ENCODE results near the gene GALNT17.
"Not testable (repeated sequence)": the region's sequence is repeated elsewhere in the genome, so short reads cannot be mapped to it uniquely, and the experiment has no call there.

Gene GALNT17

DNA sequence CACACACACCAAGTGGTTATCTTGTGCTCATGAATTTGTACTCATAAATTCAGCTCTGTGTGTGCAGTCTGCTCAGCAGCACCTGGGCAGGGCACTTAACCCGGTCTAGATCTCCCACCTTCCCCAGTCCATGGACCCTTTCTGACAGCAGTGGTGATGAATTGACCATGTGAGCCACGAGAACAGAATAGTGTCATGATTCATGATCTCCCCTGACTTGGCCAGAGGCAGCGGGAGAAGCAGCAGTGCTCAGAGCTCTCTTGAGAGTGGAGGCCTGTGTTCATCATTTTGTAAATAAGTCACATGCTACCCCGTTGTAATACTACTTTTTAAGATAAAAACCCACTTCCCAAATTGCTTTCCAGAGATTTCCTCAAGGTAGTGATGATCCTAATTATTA is 74.2 kb downstream of the GALNT17 start:
- ChIA-PET POLR2A (no interaction called here), CTCF (no interaction called here)
- DNase-seq (ENCODE audit: extremely low spot score) = no peak
- no peak for TF ChIP-seq LEF1 (IDR thresholded peaks at IDR 0.05; ENCODE audit: borderline replicate concordance)
- no peak for TF ChIP-seq FOXK2 (IDR thresholded peaks at IDR 0.05)
- no peak for TF ChIP-seq BHLHE40 (IDR thresholded peaks at IDR 0.05; ENCODE audit: borderline replicate concordance)
- TF ChIP-seq, protein P1, sequence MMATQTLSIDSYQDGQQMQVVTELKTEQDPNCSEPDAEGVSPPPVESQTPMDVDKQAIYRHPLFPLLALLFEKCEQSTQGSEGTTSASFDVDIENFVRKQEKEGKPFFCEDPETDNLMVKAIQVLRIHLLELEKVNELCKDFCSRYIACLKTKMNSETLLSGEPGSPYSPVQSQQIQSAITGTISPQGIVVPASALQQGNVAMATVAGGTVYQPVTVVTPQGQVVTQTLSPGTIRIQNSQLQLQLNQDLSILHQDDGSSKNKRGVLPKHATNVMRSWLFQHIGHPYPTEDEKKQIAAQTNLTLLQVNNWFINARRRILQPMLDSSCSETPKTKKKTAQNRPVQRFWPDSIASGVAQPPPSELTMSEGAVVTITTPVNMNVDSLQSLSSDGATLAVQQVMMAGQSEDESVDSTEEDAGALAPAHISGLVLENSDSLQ (IDR thresholded peaks at IDR 0.05) = no peak
- TF ChIP-seq ELF4 (IDR thresholded peaks at IDR 0.05) = no peak
- no peak for TF ChIP-seq SUZ12 (IDR thresholded peaks at IDR 0.05)
- no peak for TF ChIP-seq CTBP1 (IDR thresholded peaks at IDR 0.05; ENCODE audit: borderline replicate concordance)
- no peak for TF ChIP-seq TARDBP (IDR thresholded peaks at IDR 0.05)
- no peak for TF ChIP-seq NFRKB (IDR thresholded peaks at IDR 0.05)
- no peak for TF ChIP-seq ARNT (IDR thresholded peaks at IDR 0.05)
- no peak for TF ChIP-seq FOXM1 (IDR thresholded peaks at IDR 0.05; ENCODE audit: borderline replicate concordance)
- TF ChIP-seq ZNF384 (IDR thresholded peaks at IDR 0.05) = no peak
- TF ChIP-seq SP1 (IDR thresholded peaks at IDR 0.05) = no peak
- no peak for TF ChIP-seq HDGF (IDR thresholded peaks at IDR 0.05; ENCODE audit: borderline replicate concordance)
- no peak for TF ChIP-seq FOXA1 (IDR thresholded peaks at IDR 0.05)
- no peak for TF ChIP-seq L3MBTL2 (conservative IDR thresholded peaks at IDR 0.05)

DNA sequence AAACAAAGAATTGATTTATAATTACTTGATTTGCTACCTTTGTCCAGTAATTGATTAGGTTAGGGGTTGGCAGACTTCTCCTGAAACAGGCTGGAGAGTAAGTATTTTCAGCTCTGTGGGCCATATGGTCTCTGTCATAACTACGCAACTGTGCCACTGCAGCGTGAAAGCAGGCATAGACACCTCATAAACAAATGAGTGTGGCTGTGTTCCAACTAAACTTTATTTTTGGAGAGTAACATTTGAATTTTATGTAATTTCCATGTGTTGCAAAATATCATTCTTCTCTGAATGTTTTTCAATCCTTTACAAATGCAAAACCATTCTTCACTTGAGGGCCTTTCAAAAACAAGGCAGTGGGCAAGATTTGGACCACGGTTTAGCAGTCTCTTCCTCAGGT is 76.9 kb downstream of the GALNT17 start:
- TF ChIP-seq ARNT (IDR thresholded peaks at IDR 0.05) (no peak), TARDBP (IDR thresholded peaks at IDR 0.05) (no peak)
- TF ChIP-seq, protein P1 (IDR thresholded peaks at IDR 0.05) = no peak
- ChIA-PET POLR2A (no interaction called here), CTCF (no interaction called here)
- DNase-seq (ENCODE audit: extremely low spot score) = no peak

DNA sequence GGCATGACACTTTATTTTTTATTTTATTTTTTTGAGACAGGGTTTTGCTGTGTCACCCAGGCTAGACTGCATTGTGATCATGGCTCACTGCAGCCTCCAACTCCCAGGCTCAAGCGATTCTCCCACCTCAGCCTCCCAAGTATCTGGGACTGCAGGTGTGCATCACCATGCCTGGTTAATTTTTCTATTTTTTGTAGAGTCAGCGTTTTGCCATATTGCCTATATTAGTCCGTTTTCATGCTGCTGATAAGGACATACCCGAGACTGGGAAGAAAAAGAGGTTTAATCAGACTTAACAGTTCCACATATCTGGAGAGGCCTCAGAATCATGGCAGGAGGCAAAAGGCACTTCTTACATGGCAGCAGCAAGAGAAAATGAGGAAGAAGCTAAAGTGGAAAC is 77.5 kb downstream of the GALNT17 start:
- DNase-seq (ENCODE audit: extremely low spot score); CTCF ChIA-PET; POLR2A ChIA-PET: not testable (repeated sequence)

DNA sequence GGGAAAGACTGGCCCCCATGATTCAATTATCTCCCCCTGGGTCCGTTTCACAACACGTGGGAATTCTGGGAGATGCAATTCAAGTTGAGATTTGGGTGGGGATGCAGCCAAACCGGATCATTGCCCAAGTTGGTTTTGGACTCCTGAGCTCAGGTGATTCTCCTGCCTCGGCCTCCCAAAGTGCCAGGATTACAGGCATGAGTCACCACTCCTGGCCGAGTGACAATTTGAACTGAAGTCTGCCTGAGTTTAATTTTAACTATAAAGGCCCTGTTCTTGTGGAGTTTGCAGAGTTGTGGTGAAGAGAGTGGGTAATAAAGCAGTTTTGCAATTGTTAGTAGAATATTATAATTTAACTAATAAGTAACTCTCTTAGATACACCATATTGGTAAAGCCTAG is 78.3 kb downstream of the GALNT17 start:
- DNase-seq (ENCODE audit: extremely low spot score) = no peak
- POLR2A ChIA-PET = no interaction called here
- CTCF ChIA-PET = no interaction called here
- TF ChIP-seq ELF4 (IDR thresholded peaks at IDR 0.05) (no peak), FOXK2 (IDR thresholded peaks at IDR 0.05) (no peak), CTBP1 (IDR thresholded peaks at IDR 0.05; ENCODE audit: borderline replicate concordance) (no peak), FOXA1 (IDR thresholded peaks at IDR 0.05) (no peak)

DNA sequence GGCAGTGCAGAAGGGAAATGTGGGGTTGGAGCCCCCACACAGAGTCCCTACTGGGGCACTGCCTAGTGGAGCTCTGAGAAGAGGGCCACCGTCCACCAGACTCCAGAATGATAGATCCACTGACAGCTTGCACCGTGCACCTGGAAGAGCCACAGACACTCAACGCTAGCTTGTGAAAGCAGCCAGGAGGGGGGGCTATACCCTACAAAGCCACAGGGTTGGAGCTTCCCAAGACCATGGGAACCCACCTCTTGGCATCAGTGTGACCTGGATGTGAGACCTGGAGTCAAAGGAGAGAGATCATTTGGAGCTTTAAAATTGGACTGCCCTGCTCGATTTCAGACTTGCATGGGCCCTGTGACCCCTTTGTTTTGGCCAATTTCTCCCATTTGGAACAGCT is 80.5 kb downstream of the GALNT17 start:
- CTCF ChIA-PET; POLR2A ChIA-PET; DNase-seq (ENCODE audit: extremely low spot score): not testable (repeated sequence)

DNA sequence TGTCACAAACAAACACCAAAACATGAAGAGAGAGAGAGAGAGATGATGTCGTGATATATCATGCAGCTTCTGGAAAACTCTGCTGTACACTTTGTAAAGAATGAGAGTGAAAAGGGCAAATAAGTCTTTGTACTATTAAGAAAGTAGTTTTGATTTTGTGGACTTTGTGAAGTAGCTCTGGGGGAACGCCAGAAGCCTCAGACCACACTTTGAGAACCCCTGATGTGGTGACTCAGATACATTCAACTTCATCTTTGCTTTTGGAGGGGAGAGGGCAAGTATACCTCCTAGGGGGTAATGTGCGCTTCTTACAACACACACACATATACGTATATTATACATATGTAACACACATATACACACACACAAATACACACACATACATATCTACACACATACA is 84.3 kb downstream of the GALNT17 start:
- no peak for DNase-seq (ENCODE audit: extremely low spot score)
- ChIA-PET POLR2A (no interaction called here), CTCF (no interaction called here)
- no peak for TF ChIP-seq SUZ12 (IDR thresholded peaks at IDR 0.05)
- no peak for TF ChIP-seq HDGF (IDR thresholded peaks at IDR 0.05; ENCODE audit: borderline replicate concordance)

DNA sequence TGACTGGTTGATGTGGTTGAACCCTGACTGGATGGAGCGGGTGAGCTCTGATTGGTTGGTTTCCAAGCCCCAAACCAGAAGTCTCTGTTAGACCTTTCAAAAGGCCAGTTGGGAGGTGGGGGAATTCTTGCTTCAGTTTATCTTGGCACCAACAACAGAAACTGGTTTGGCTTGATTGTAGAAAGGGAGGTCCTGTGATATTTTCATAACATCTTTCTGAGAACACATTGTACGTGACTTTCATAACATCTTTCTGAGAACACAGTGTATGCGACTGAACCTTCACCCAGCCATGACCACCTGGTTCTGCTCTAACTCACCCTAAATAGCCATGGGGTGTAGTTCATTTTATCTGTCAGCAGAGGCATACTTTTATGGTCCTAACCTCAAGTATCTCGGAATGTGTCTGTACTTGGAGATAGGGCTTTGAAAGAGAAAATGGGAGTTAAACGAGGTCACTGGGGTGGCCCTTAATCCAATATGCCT is 88.3 kb downstream of the GALNT17 start:
- DNase-seq (ENCODE audit: extremely low spot score) = no peak
- TF ChIP-seq FOXM1 (IDR thresholded peaks at IDR 0.05; ENCODE audit: borderline replicate concordance) (no peak), HDGF (IDR thresholded peaks at IDR 0.05; ENCODE audit: borderline replicate concordance) (no peak), SUZ12 (IDR thresholded peaks at IDR 0.05) (no peak)
- CTCF ChIA-PET = no interaction called here
- POLR2A ChIA-PET = no interaction called here

DNA sequence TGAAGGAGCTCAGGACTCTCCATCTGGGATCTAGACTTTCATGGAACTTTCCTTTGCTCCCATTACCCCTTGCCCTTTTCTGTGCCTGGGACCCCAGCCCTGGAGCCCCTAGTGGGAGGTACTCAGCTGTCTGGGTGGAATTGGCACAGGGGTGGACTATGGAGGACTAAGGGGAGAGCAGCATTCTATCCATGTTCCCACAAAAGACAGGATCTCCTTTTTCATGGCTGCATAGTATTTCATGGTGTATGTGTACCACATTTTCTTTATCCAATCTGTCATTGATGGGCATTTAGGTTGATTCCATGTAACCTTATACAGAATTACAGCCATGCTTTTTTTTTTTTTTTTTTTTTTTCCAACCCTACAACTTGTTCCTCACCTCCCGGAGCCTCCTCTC is 89.1 kb downstream of the GALNT17 start:
- POLR2A ChIA-PET = no interaction called here
- CTCF ChIA-PET = no interaction called here
- no peak for DNase-seq (ENCODE audit: extremely low spot score)
- TF ChIP-seq ZNF384 (IDR thresholded peaks at IDR 0.05) (no peak), SP1 (IDR thresholded peaks at IDR 0.05) (no peak), FOXM1 (IDR thresholded peaks at IDR 0.05; ENCODE audit: borderline replicate concordance) (no peak), LEF1 (IDR thresholded peaks at IDR 0.05; ENCODE audit: borderline replicate concordance) (no peak), CTBP1 (IDR thresholded peaks at IDR 0.05; ENCODE audit: borderline replicate concordance) (no peak), L3MBTL2 (conservative IDR thresholded peaks at IDR 0.05) (no peak), ARNT (IDR thresholded peaks at IDR 0.05) (no peak), ELF4 (IDR thresholded peaks at IDR 0.05) (no peak), SUZ12 (IDR thresholded peaks at IDR 0.05) (no peak), TARDBP (IDR thresholded peaks at IDR 0.05) (no peak), FOXK2 (IDR thresholded peaks at IDR 0.05) (no peak), HDGF (IDR thresholded peaks at IDR 0.05; ENCODE audit: borderline replicate concordance) (no peak), FOXA1 (IDR thresholded peaks at IDR 0.05) (no peak), NFRKB (IDR thresholded peaks at IDR 0.05) (no peak), BHLHE40 (IDR thresholded peaks at IDR 0.05; ENCODE audit: borderline replicate concordance) (no peak)
- TF ChIP-seq, protein P1 (IDR thresholded peaks at IDR 0.05) = no peak
